ENCODE measurements around the gene BSN.
"Not testable (repeated sequence)": the region's sequence is repeated elsewhere in the genome, so short reads cannot be mapped to it uniquely, and the experiment has no call there.

BSN gene

GRCh38 chr3:49687424-49687795, 133.1 kb downstream of the BSN start:
- DNase-seq (ENCODE audit: low read depth, low spot score), result not testable (repeated sequence)

GRCh38 chr3:49688338-49689045, 134.2 kb downstream of the BSN start:
- H3K27ac ChIP-seq, result peak overlapping the region; percentile 17
- not testable (repeated sequence) for DNase-seq (ENCODE audit: low read depth, low spot score)

More at GRCh38 chr3:49687424-49687795, 133.1 kb downstream of the BSN start:
- not testable (repeated sequence) for H3K27ac ChIP-seq

DNA sequence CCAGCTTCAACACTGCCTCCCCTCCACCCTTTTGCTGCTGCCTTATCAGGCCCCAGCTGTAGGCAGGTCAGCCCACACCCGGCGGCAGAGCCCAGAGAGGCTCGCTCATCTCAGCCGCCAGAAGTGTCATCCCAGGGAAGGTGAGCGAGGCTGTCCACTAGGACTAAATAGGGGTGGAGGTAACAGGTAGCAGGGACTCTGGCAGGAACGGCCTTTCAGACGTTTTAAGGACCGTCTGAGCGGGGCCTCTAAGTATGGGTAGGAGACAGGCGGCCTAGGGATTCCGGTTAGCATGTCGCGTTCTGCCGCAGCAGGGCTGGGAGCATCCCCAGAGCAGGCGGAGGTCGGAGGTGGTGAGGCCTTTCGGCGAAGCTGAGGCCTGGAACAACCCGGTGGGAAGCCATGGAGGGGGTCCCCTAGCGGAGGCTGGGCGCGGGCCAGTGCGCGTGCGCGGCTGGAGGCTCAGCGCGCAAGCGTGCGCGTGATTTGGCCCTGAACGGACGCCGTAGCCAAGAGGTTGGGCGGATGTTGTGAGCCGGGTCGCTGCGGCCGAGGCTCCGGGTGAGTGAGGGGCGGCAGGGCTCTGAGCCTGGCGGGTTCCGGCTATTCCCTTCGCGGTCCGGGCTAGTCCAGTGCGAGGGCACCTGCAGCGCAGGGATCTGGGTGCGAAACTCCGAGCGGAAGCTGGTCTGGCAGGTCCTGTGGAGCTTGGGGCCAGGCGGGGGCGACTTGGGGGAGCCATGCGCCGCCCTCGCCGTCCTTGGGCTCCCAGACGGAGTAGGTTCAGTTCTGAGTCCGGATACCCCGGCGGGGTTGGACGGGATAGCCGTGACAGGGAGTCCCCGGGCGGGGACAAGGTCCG, 135.0 kb downstream of the BSN start, which contains the start of the genes MST1 and RNF123:
Gene MST1, minus strand, starts transcription at position 429 of the 862 bp plus-strand sequence. CDS start 783 bp downstream, outside the sequence.
Gene RNF123, plus strand, starts transcription at position 512 of the 862 bp plus-strand sequence. CDS start 1,609 bp downstream, outside the sequence.
- peak within 1 kb of the TSS; percentile 17 for H3K27ac ChIP-seq
- DNase-seq (ENCODE audit: low read depth, low spot score), result no peak

GRCh38 chr3:49689908-49690624, 135.8 kb downstream of the BSN start:
- DNase-seq (ENCODE audit: low read depth, low spot score), result not testable (repeated sequence)
- peak overlapping the region; percentile 17 for H3K27ac ChIP-seq

DNA sequence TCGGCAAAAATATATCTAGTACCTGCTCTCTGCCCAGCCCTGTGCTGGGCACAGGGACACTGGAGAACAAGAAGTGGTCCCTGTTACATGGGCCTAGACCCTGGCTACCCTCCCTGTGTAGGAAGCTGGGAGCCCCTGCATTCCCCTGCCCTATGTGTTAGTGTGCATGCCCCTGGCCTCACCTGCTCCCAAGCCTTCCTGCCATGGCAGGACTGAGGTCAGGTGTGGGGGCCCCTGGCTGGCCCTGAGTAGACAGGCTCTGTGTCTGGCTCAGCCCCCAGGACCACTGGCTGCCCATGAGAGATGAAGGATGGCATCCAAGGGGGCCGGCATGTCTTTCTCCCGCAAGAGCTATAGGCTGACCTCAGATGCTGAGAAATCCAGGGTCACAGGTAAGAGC, 136.6 kb downstream of the BSN start:
- H3K27ac ChIP-seq; DNase-seq (ENCODE audit: low read depth, low spot score): not testable (repeated sequence)

DNA sequence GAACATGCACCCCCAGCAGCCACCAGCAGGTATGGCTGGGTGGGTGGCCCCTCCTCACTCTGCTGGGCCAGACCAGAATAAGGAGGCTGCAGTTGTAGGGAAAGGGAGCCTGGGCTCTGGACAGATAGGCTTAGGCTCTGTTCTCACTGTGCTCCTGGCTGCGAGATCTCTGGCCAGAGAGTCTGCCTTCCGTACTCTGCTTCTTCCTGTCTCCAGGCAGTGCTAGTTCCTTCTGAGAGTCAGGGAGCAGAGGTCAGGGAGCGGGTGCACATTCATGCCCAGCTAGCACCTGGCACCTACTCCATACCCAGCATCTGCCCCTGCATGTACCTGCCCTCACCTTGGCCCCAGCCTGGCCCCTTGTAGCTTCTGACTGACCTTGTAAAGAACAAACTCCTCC, 137.2 kb downstream of the BSN start:
- H3K27ac ChIP-seq; DNase-seq (ENCODE audit: low read depth, low spot score): not testable (repeated sequence)

GRCh38 chr3:49694409-49695070, 140.3 kb downstream of the BSN start:
- not testable (repeated sequence) for H3K27ac ChIP-seq; DNase-seq (ENCODE audit: low read depth, low spot score)

DNA sequence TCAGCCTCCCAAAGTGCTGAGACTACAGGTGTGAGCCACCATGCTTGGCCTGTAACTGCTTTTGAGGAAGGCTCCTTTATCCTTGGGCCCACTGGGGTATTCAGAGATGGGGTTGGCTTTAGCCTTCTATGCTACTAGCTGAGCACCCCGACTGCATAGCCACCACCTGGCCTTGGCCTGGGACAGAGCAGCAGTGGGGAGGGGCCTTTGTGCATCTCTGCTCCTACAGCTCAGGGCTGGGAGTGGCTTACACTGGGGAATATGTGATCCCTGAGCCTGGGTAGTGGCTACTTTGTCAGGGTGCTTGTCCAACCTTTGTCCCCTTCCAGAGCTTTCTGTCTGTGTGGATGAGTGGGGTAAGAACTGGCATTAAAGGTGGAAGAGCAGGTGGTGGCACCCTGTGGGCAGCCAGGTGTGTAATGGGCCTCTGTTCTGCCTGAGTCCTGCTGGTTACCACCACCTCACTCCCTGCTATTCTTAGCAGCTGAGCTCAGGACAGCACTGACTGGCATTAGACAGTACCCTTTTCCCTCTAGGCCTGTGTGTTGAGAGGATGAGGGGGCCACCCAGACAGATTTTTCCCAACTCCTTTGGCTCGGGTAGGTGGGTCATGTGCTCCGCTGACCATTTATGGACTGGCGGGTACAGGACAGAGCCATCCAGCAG, 141.2 kb downstream of the BSN start:
- H3K27ac ChIP-seq; DNase-seq (ENCODE audit: low read depth, low spot score): not testable (repeated sequence)

DNA sequence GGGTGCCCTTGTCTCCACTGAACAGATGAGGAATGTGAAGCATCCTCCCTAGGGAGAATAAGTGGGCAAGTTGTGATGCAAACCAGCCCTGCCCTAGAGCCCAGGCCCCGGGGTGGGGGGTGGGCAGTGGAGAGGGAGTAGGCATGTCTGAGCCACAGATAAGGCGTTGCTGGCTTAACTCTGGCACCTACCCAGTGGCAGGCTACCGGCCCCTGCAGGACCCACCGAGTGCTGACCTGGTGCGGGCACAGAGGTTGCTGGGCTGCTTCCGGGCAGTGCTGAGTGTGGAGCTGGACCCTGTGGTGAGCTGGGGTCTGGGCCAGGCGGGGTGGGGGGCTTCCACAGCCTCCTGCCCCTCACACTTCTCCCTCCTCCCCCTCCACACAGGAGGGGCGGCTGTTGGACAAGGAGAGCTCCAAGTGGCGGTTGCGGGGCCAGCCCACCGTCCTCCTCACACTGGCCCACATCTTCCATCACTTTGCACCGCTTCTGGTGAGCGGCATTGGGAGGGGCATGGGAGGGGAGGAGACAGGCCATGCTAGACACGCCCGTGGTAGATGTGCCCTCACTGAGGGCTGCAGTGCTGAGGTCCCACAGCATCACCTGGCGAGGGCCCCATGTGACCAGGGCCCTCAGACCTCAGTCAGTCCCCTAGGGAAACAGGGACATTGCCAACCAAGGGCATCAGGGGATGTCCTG, 145.2 kb downstream of the BSN start:
- DNase-seq (ENCODE audit: low read depth, low spot score), result no peak
- no peak overlapping the region for H3K27ac ChIP-seq

DNA sequence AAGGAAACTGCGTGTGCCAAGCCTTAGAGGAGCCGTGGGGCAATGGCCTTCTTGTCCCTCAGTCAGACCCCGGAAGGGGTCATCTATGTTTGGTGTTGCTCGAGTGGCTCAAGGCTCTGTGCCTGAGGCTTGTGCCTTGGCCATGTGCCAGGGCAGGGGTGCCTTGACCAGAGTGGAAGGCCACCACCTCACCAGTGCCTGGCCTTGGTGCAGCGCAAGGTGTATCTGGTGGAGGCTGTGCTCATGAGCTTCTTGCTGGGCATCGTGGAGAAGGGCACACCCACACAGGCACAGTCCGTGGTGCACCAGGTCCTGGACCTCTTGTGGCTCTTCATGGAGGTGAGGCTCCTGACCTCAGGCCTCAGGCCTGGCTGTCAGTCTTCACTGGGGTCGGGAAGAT, 145.7 kb downstream of the BSN start:
- no peak for DNase-seq (ENCODE audit: low read depth, low spot score)
- no peak overlapping the region for H3K27ac ChIP-seq

DNA sequence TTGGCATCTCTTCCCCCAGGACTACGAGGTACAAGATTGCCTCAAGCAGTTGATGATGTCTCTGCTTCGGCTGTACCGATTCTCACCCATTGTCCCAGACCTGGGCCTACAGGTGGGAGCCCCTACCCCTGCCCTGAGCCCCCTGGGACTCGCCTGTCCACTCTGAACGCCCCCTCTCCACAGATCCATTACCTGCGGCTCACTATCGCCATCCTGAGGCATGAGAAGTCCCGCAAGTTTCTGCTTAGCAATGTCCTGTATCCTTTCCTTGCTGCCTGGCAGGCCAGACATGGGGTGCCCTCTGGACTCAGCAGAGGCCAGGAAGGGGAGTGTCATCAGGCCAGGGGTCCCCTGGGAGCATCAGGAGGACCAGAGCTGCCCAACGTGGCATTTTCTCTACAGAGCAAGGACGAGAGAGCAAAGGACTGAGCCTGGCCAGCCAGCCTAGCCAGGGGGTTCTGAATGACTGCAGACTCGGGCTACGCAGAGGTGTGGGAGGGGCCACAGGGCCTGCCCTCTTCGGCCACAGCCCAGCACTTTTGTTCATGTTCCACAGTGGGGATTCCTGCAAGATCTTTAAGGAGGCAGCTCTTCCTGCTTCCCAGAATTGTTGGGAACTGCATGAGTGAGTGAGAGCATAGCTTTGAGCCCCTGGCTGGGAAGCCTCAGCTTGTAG, 146.3 kb downstream of the BSN start:
- no peak for DNase-seq (ENCODE audit: low read depth, low spot score)
- H3K27ac ChIP-seq, result no peak overlapping the region

DNA sequence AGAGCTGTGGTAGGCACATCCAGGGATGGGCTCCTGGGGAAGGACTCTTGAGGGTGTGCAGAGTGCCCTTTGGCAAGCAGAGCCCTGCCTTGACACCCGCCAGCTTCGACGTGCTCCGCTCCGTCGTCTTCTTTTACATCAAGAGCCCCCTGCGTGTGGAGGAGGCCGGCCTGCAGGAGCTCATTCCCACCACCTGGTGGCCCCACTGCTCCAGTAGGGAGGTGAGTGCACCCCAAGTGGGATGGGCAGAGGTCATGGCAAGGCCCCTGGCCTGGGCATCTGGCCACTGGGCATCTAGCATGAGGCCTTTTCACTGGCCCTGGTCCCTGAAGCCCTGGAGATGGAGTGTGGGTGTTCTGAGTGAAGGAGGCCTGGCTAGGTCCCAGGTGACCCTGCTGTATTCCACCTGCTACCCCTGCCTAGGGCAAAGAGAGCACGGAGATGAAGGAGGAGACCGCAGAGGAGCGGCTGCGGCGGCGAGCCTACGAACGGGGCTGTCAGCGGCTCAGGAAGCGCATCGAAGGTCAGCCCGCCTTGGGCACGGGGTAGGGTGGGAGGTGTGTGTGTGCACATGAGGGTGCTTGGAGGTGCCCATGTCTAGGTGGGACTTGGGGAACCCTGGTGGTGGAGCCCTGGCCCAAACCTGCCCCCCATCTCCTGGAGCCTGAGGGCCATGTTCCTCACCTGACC, 147.3 kb downstream of the BSN start:
- no peak overlapping the region for H3K27ac ChIP-seq
- no peak for DNase-seq (ENCODE audit: low read depth, low spot score)

DNA sequence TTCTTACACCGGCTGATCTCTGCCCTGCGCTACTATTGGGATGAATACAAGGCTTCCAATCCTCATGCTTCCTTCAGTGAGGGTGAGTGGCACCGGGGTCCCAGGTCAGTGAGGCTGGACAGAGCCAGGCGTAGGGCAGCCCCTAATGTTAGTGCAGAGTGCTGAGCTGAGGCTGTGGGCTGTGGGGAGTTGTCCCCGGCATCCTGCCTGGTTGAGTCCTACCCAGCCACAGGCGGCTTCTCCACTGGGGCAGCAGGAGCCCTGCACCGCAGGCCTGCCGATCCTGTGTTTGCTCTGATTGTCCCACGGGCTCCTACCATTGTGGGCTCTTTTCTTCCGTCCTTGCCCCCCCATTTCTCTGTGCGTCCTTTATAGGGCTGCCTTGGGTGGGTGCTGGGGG, 148.4 kb downstream of the BSN start:
- no peak for DNase-seq (ENCODE audit: low read depth, low spot score)
- no peak overlapping the region for H3K27ac ChIP-seq

- DNase-seq (ENCODE audit: low read depth, low spot score), result no peak
These were observed 149.2 kb downstream of the BSN start for GRCh38 chr3:49703443-49703927.

DNA sequence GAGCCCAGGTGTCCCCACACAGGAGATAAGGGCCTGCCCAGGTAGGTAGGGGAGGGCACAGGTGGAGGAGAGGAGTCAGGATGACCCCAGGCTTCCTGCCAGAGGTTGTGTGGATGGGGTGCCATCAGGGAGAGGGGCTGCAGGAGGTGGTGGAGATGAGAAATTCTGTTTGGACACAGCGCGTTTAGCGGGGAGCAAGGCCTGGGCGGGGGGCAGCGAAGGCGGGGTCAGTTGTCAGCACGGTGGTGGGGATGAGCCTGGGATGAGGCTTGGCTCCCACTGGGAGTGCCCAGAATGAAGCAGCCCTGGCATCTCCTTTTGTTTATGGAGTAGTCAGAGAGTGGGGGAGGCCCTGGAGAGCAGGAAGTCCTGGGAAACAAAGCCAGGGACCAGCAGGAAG, 149.7 kb downstream of the BSN start:
- H3K27ac ChIP-seq, result no peak overlapping the region
- DNase-seq (ENCODE audit: low read depth, low spot score), result no peak

More at GRCh38 chr3:49703443-49703927, 149.2 kb downstream of the BSN start:
- no peak overlapping the region for H3K27ac ChIP-seq

GRCh38 chr3:49704629-49705028, 150.4 kb downstream of the BSN start:
- H3K27ac ChIP-seq, result no peak overlapping the region

GRCh38 chr3:49705390-49705960, 151.2 kb downstream of the BSN start:
- no peak overlapping the region for H3K27ac ChIP-seq
- DNase-seq (ENCODE audit: low read depth, low spot score), result no peak

More at GRCh38 chr3:49704629-49705028, 150.4 kb downstream of the BSN start:
- DNase-seq (ENCODE audit: low read depth, low spot score), result no peak

Data from epithelial cell of prostate (primary cell).